GM23338 (cell line): ENCODE results near the gene SEC14L3. TPM values are rescaled to one million over a fixed set of nuclear protein-coding genes. Genes with fewer than 3 reads are reported as not detected.

ENCODE experiments used
- ATAC-seq: fragments of 200-7000 bp; cut with Tn5 transposase; 3 replicates; pipeline ENCODE4 v1.9.1; 2020
- DNase-seq: peaks from one replicate; pipeline ENCODE4 v3.0.0-alpha.2; 2015; ENCODE audit warnings: low spot score
- H2AFZ ChIP-seq: fragments of 200-600 bp; sonication (generic); 2 replicates; pipeline ENCODE4 v1.8.0; 2016; ENCODE audit warnings: antibody characterized with exemption, mild to moderate bottlenecking, moderate library complexity
- H3F3A ChIP-seq: fragments of 200-600 bp; sonication (generic); replicated peaks from 2 replicates; pipeline ENCODE4 v1.8.0; 2017; ENCODE audit warnings: antibody characterized with exemption, mixed run types, low read depth
- H3K27ac ChIP-seq: fragments of 200-600 bp; sonication (generic); 2 replicates; pipeline ENCODE4 v1.6.1; 2016; ENCODE audit warnings: low read depth
- H3K27me3 ChIP-seq: fragments of 200-600 bp; sonication (generic); 2 replicates; pipeline ENCODE4 v1.8.0; 2016; ENCODE audit warnings: mild to moderate bottlenecking, mixed run types, moderate library complexity; ENCODE audit not compliant: insufficient read depth
- H3K36me3 ChIP-seq: fragments of 200-600 bp; sonication (generic); 2 replicates; pipeline ENCODE4 v1.8.0; 2016; ENCODE audit warnings: mild to moderate bottlenecking; ENCODE audit not compliant: insufficient read depth
- H3K4me1 ChIP-seq: fragments of 200-600 bp; sonication (generic); 2 replicates; pipeline ENCODE4 v1.8.0; 2016; ENCODE audit warnings: mild to moderate bottlenecking, moderate library complexity; ENCODE audit not compliant: insufficient read depth
- H3K4me2 ChIP-seq: fragments of 200-600 bp; sonication (generic); 2 replicates; pipeline ENCODE4 v1.7.1; 2017; ENCODE audit warnings: mixed run types
- H3K4me3 ChIP-seq: fragments of 200-600 bp; sonication (generic); 2 replicates; pipeline ENCODE4 v1.6.1; 2016; ENCODE audit warnings: mixed run types
- H3K79me2 ChIP-seq: fragments of 200-600 bp; sonication (generic); replicated peaks from 2 replicates; pipeline ENCODE4 v1.8.0; 2017; ENCODE audit warnings: mild to moderate bottlenecking; ENCODE audit not compliant: insufficient read depth
- H3K9me2 ChIP-seq: fragments of 200-600 bp; sonication (generic); 2 replicates; pipeline ENCODE4 v1.8.0; 2017; ENCODE audit not compliant: insufficient read depth
- H4K20me1 ChIP-seq: fragments of 200-600 bp; sonication (generic); replicated peaks from 2 replicates; pipeline ENCODE4 v1.8.0; 2017; ENCODE audit warnings: mild to moderate bottlenecking; ENCODE audit not compliant: insufficient read depth
- H3K27ac Mint-ChIP-seq: 2 replicates; pipeline ENCODE4 v1.8.0; 2020; ENCODE audit warnings: inconsistent platforms, mild to moderate bottlenecking, moderate library complexity, mixed read lengths
- H3K27me3 Mint-ChIP-seq: 3 replicates; pipeline ENCODE4 v1.8.0; 2022; ENCODE audit warnings: low read depth, mild to moderate bottlenecking, moderate library complexity, mixed read lengths, inconsistent platforms; ENCODE audit not compliant: insufficient read depth, poor library complexity
- H3K36me3 Mint-ChIP-seq: 3 replicates; pipeline ENCODE4 v1.8.0; 2021; ENCODE audit warnings: low read depth, mild to moderate bottlenecking, inconsistent platforms, moderate library complexity, mixed read lengths
- H3K4me1 Mint-ChIP-seq: 3 replicates; pipeline ENCODE4 v1.8.0; 2020; ENCODE audit warnings: mild to moderate bottlenecking, inconsistent platforms, mixed read lengths
- H3K4me3 Mint-ChIP-seq: 3 replicates; pipeline ENCODE4 v1.8.0; 2021; ENCODE audit warnings: moderate library complexity, mild to moderate bottlenecking, inconsistent platforms, mixed read lengths
- H3K9me3 Mint-ChIP-seq: 3 replicates; pipeline ENCODE4 v1.8.0; 2020; ENCODE audit warnings: moderate library complexity, mild to moderate bottlenecking, inconsistent platforms, mixed read lengths
- CREB1 ChIP-seq: fragments of 250-450 bp; sonication (Bioruptor Pico); IDR thresholded peaks from 2 replicates; pipeline ENCODE4 v1.5.0; 2020; ENCODE audit warnings: low read depth, mild to moderate bottlenecking, moderate library complexity
- EZH2phosphoT487 ChIP-seq: fragments of 200-600 bp; sonication (generic); IDR thresholded peaks from one replicate; pipeline ENCODE4 v1.8.1; 2018; ENCODE audit warnings: antibody characterized with exemption; ENCODE audit not compliant: unreplicated experiment
- JUNB ChIP-seq: IDR thresholded peaks from one replicate; pipeline ENCODE4 v1.6.1; 2016; ENCODE audit warnings: antibody characterized with exemption; ENCODE audit not compliant: unreplicated experiment
- POLR2AphosphoS5 ChIP-seq: IDR thresholded peaks from 2 replicates; pipeline ENCODE4 v1.6.1; 2016; ENCODE audit warnings: antibody characterized with exemption, low read depth
- STAT1 ChIP-seq: IDR thresholded peaks from one replicate; pipeline ENCODE4 v1.6.1; 2016; ENCODE audit warnings: antibody characterized with exemption; ENCODE audit not compliant: unreplicated experiment
- ZNF331 ChIP-seq: fragments of 250-450 bp; sonication (Bioruptor Pico); IDR thresholded peaks from 2 replicates; pipeline ENCODE4 v1.5.0; 2020; ENCODE audit warnings: low read depth, mild to moderate bottlenecking, moderate library complexity
- polyA plus RNA-seq: library from polyadenylated mRNA; unstranded; fragments of >200 nt; fragmentation: Nextera tagmentation; extraction: Ambion mirVana; gene quantifications from 2 replicates; pipeline ENCODE4 v1.2.1, GENCODE V29; 2016
- total RNA-seq: library from RNA; depleted of rRNA; stranded (reverse); fragments of >200 nt; shearing (Covaris generic); gene quantifications from 2 replicates; pipeline ENCODE4 v1.2.3, GENCODE V29; 2014
- TF ChIP-seq, protein P1 (sequence below), 2 experiments: fragments of 200-600 bp in 1 of 2; sonication (generic) in 1 of 2; conservative IDR thresholded peaks; 2 replicates each; pipeline versions ENCODE4 v1.5.1 to v1.6.1; 2016 to 2017; ENCODE audit warnings: antibody characterized with exemption in 2 of 2, low read depth in 2 of 2, mild to moderate bottlenecking in 2 of 2, moderate library complexity in 1 of 2

The SEC14L3 gene
- total and polyA plus RNA-seq, 2 experiments from 2014 or later, result not detected

DNA sequence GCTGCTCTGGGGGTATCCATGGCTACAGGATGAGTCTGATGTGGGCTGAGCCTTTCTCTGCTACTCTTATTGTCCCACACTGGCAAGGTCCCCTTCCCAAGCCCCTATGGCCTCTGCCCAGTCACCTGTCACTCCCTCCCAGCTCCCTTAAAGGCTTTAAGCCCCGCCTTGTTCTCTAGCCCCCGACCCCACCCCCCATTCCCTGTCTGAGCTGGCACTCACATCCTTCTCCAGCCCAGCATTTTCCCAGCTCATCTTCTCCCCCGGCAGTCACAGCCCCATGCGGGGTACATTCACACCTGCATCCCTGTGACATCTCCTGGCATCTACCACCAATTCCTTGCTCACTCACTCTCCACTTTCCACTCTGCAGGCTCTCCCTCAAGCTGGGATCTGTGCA lies 41.9 kb downstream of the SEC14L3 start:
- Histone ChIP-seq H4K20me1 (no peaks in the 10 kb centered on the region), H3K9me2 (0 out of 2 replicates have a peak, but pooled peaks cover 3% of the 10 kb centered on the region), H3K27ac (no peak overlapping the region), H3K79me2 (no peaks in the 10 kb centered on the region), H3F3A (peaks cover 8% of the 10 kb centered on the region), H3K27me3 (no peaks in the 10 kb centered on the region), H3K36me3 (no peaks in the 10 kb centered on the region; the same call in 1 of the 2 replicates), H3K4me2 (no peak overlapping the region), H3K4me3 (no peak overlapping the region), H2AFZ (no peak overlapping the region), H3K4me1 (no peaks in the 10 kb centered on the region; the same call in 1 of the 2 replicates)
- Mint-ChIP-seq H3K4me1 (peaks cover 11% of the 10 kb centered on the region; the same call in 2 of the 3 replicates), H3K9me3 (no peaks in the 10 kb centered on the region), H3K36me3 (peaks cover 11% of the 10 kb centered on the region), H3K27ac (no peak overlapping the region), H3K4me3 (no peak overlapping the region), H3K27me3 (peaks cover 11% of the 10 kb centered on the region)
- ATAC-seq (no peak), DNase-seq (peak; percentile 53)
- TF ChIP-seq, protein P1, sequence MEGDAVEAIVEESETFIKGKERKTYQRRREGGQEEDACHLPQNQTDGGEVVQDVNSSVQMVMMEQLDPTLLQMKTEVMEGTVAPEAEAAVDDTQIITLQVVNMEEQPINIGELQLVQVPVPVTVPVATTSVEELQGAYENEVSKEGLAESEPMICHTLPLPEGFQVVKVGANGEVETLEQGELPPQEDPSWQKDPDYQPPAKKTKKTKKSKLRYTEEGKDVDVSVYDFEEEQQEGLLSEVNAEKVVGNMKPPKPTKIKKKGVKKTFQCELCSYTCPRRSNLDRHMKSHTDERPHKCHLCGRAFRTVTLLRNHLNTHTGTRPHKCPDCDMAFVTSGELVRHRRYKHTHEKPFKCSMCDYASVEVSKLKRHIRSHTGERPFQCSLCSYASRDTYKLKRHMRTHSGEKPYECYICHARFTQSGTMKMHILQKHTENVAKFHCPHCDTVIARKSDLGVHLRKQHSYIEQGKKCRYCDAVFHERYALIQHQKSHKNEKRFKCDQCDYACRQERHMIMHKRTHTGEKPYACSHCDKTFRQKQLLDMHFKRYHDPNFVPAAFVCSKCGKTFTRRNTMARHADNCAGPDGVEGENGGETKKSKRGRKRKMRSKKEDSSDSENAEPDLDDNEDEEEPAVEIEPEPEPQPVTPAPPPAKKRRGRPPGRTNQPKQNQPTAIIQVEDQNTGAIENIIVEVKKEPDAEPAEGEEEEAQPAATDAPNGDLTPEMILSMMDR (conservative IDR thresholded peaks at IDR 0.05; ENCODE audit: low read depth in 2 of 2), result no peak

DNA sequence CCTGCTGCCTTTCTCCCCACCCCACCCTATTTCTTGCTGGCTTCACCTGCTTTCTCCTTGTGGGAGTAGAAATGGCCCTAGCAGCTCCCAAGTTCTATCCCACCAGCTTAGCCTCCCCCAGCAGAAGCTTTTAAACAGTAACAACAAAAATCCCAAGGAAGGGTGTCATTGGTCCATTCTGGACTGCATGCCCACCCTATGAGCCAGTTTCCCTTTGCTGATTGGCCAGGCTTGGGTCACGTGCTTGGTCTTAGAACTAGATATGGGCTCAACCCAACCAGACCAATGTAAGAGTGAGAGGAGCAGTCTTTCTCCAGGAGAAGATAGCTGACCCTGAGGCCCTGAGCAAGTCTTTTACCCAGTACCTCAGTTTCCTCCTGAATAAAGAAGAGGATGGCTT lies 43.9 kb downstream of the SEC14L3 start:
- TF ChIP-seq EZH2phosphoT487 (no peak), JUNB (no peak), ZNF331 (CRISPR knock-in tag) (no peak), STAT1 (no peak), CREB1 (CRISPR knock-in tag) (no peak), POLR2AphosphoS5 (no peak)
- TF ChIP-seq, protein P1 (conservative IDR thresholded peaks at IDR 0.05; ENCODE audit: low read depth in 2 of 2), result no peak
- peaks cover 24% of the 10 kb centered on the region for H3K27me3 Mint-ChIP-seq
- peaks cover 17% of the 10 kb centered on the region; the same call in 2 of the 3 replicates for H3K4me1 Mint-ChIP-seq
- Histone ChIP-seq H3K4me2 (no peak overlapping the region), H3K27me3 (no peaks in the 10 kb centered on the region), H3K27ac (no peak overlapping the region), H4K20me1 (no peaks in the 10 kb centered on the region), H3K9me2 (no peaks in the 10 kb centered on the region), H3K4me1 (peaks cover under 1% of the 10 kb centered on the region; the same call in 1 of the 2 replicates), H3K4me3 (no peak overlapping the region), H3K36me3 (no peaks in the 10 kb centered on the region; the same call in 1 of the 2 replicates), H2AFZ (no peak overlapping the region), H3K79me2 (no peaks in the 10 kb centered on the region), H3F3A (peaks cover 22% of the 10 kb centered on the region)
- no peak overlapping the region for H3K4me3 Mint-ChIP-seq
- peaks cover 11% of the 10 kb centered on the region for H3K36me3 Mint-ChIP-seq
- H3K27ac Mint-ChIP-seq, result no peak overlapping the region
- H3K9me3 Mint-ChIP-seq, result no peaks in the 10 kb centered on the region
- ATAC-seq, result no peak
- no peak for DNase-seq
